GM18909 (cell line): ENCODE results near the gene ARHGAP32.

Experiments used
- ATAC-seq: cut with Tn5 transposase; IDR thresholded peaks from one replicate; pipeline ENCODE4 v1.9.1; 2021; ENCODE audit warnings: mild to moderate bottlenecking; ENCODE audit not compliant: unreplicated experiment, poor library complexity

ARHGAP32 gene

DNA sequence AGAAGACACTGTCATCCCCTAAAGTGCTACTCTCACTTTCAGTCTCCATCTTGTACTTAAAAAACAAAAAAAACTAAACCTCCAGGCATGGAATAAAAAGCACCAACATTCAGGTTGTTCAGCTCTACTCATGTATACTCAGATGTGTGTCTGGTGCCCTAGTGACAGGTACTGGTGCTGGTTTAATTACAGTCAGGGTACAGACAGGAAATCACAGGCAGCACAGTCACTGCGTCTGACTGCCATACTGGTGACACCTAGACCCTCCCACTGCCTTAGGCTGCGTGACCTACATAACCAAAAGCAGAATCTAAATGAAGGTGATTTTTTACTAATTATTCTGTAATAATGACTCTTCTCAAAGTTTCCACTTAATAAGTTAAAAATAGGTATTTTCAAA, at the start of gene ARHGAP32:
Gene ARHGAP32 (minus strand): TSS at position 176 of the 400 bp plus-strand sequence. CDS start 127 bp downstream, at position 49.
- no peak for ATAC-seq

- no peak for ATAC-seq
Observed at GRCh38 chr11:129239207-129239606, 47.1 kb upstream of the ARHGAP32 start.

DNA sequence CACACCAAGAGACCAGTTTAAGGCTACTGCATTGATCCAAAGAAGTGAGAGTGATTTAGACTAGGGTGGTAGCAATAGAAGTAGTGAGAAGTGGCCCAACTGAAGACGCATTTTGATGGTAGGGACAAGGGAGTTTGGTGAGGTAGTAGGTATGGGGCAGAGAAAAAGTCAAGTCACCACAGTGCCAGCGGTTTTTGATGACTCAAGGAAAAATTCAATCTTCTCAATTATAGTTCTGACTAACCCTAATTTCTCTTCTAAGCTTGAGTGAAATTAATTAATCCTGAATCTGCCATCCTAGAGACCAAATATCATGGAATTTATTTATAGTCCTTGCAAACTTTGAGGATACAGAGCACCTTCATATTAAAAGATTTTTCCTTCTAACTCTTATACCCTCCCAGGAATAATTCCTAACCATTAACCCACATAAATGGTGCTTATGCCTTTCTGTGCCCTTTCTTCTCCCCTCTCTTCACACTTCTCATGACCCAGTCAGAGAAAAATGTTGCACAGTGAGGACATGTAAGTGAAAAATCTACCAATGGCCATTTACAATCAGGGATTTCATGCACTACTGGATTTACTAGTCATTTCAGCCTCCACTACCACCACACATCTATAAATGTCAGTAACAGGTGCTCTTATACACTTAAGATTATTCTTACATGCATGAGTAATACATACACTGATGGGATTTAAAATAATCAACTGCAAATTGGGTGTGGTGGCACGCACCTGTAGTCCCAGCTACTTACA, 45.9 kb upstream of the ARHGAP32 start:
- no peak for ATAC-seq

GRCh38 chr11:129237456-129237855, 45.3 kb upstream of the ARHGAP32 start:
- ATAC-seq, result no peak

GRCh38 chr11:129236850-129237249, 44.7 kb upstream of the ARHGAP32 start:
- no peak for ATAC-seq

GRCh38 chr11:129234978-129235377, 42.9 kb upstream of the ARHGAP32 start:
- no peak for ATAC-seq

DNA sequence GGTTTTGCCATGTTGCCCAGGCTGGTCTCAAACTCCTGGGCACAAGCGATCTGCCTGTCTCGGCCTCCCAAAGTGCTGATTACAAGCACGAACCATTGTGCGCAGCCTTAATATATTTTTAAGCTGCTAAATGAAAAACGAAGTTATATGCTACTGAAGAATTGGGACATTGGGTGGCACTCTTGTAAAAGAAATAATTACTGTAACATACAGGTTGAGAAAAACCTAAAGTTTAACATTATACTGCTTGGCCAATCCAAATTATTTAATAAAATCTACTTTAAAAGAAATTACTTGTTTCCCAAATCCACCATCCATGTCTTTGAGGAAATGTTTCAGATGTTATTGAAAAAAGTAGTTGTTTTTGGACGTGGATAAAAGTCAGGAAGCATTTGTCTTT, 37.9 kb upstream of the ARHGAP32 start:
- ATAC-seq, result no peak

- ATAC-seq, result no peak
Observed at GRCh38 chr11:129226207-129226798, 34.2 kb upstream of the ARHGAP32 start.

GRCh38 chr11:129225190-129225589, 33.1 kb upstream of the ARHGAP32 start:
- no peak for ATAC-seq

- no peak for ATAC-seq
Observed at GRCh38 chr11:129224538-129224937, 32.4 kb upstream of the ARHGAP32 start.

- no peak for ATAC-seq
Observed at GRCh38 chr11:129223701-129224149, 31.6 kb upstream of the ARHGAP32 start.

GRCh38 chr11:129223260-129223659, 31.1 kb upstream of the ARHGAP32 start:
- ATAC-seq, result no peak

DNA sequence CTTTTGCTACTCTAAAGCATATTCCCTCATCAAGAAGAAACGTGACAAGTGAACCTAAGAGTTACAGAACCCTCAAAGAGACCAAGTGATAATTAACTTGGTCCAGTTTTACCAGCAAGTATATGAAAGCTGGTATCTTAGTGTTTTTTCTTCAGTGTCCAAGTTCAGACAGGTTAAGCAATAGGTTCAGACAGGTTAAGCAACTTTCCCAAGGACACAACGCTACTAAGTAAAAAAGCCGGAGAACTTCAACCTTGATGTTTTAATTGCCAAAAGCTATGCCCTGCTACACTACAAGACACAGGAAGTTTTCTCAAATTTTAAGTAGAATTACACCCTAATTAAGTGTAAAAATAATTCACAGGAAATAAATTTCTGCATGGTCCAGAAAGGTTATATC, 30.0 kb upstream of the ARHGAP32 start:
- ATAC-seq, result no peak

DNA sequence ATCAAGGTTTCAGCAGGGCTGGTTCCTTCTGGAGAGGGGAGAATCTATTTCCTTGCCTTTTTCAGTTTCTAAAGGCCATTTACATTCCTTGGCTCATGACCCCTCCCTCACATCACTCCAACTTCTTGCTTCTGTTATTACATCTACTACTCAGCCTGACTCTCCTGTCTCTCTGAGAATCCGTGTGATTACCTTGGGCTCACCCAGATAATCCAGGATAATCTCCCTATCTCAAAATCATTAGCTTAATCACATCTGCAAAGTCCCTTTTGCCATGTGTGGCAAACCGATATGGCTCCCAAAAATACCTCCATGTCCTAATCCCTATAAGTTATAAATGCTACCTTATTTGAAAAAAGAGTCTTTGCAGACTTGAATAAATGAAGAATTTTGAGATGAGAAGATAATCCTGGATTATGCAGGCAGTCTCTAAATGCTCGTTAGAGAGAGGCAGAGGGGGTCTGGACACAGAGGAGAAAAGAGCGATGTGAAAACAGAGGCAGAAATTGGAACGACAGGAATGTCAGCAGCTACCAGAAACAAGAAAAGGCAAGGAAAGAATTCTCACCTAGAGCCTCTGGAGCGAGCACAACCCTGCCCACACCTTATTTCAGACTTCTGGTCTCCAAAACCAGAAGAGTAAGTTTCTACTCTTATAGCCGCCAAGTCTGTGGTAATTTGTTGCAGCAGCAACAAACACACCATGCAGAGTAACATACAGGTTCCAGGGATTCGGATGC, 23.6 kb upstream of the ARHGAP32 start:
- ATAC-seq, result no peak

- ATAC-seq, result no peak
Observed at GRCh38 chr11:129214710-129215295, 22.7 kb upstream of the ARHGAP32 start.

DNA sequence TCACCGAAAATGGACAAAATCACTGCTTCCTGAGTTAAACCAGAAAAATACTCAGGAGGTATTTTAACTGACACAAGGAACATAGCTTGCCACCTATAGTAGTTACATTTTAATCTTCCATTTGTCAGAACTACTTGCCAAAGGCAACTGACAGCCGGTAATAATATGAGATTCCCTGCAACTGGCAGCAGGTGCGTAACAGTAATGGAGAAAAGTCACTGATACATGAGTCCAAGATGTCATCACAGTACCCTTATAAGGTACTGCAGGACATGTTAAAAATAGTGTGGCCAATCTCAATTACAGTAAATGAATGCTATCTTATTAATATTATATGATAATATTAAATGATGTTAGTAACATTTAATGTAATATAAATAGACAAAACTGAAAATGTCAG, 21.1 kb upstream of the ARHGAP32 start:
- no peak for ATAC-seq

DNA sequence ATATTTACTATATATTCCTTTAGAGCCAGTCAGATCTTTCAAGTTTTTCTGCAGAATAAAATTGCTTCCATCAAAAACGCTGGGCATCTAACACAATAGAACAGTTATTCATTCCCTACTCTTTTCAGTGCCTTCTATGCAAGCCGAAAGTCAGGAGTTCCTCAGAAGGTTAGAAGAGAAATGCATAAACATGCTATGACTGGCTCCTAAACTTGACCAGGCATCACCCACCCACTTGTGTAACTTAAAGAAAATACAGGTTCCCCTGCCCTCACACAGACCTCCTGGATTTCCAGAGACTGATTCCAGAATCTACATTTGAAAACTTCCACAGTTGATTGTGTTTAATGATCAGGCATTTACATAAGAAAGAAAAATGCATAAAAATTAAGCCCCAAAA, 19.3 kb upstream of the ARHGAP32 start:
- no peak for ATAC-seq

GRCh38 chr11:129210831-129211181, 18.7 kb upstream of the ARHGAP32 start:
- no peak for ATAC-seq

- ATAC-seq, result no peak
Observed at GRCh38 chr11:129209891-129210830, 18.0 kb upstream of the ARHGAP32 start.

- ATAC-seq, result no peak
Observed at GRCh38 chr11:129208863-129209262, 16.7 kb upstream of the ARHGAP32 start.
